GM23248 (cell line): ENCODE measurements around the gene BCL11B.

ENCODE experiments used
- EZH2 ChIP-seq: fragments of 200-600 bp; sonication (generic); IDR thresholded peaks from 2 replicates; pipeline ENCODE4 v1.6.1; 2018; ENCODE audit warnings: antibody characterized with exemption, mild to moderate bottlenecking; ENCODE audit not compliant: insufficient read depth, poor library complexity, severe bottlenecking
- EZH2phosphoT487 ChIP-seq: fragments of 200-600 bp; sonication (generic); IDR thresholded peaks from 2 replicates; pipeline ENCODE4 v1.6.1; 2018; ENCODE audit warnings: antibody characterized with exemption, moderate library complexity, mild to moderate bottlenecking, low read depth; ENCODE audit not compliant: insufficient read depth

- TF ChIP-seq EZH2 = no peak
- no peak for TF ChIP-seq EZH2phosphoT487
Measured at GRCh38 chr14:99309220-99309766, 37.3 kb upstream of the BCL11B start.
